A549 (cell line): ENCODE measurements around the gene CST4. TPM values are rescaled to one million over a fixed set of nuclear protein-coding genes. Genes with fewer than 3 reads are reported as not detected.
"Not testable (repeated sequence)": the region's sequence is repeated elsewhere in the genome, so short reads cannot be mapped to it uniquely, and the experiment has no call there.

Experiments used
- ATAC-seq, 2 experiments: fragments of 200-7000 bp in 1 of 2; fragments of >200 bp in 1 of 2; cut with Nextera tagmentation in 1 of 2; cut with Tn5 transposase in 1 of 2; 3 replicates each; pipeline versions ENCODE4 v1.8.0 to v1.9.1; 2018 to 2020; ENCODE audit warnings: mild to moderate bottlenecking in 1 of 2, moderate library complexity in 1 of 2
- CTCF ChIA-PET: fragments of 300-600 bp; sonication (Branson Sonifier 250); formaldehyde crosslinking; extraction: SDS; loops from one replicate; lab custom pipeline; 2021; ENCODE audit warnings: antibody characterized with exemption, inconsistent platforms; lab: Yijun Ruan, JAX
- POLR2A ChIA-PET: fragments of 350-600 bp; formaldehyde crosslinking; extraction: SDS; loops from one replicate; lab custom pipeline; 2021; ENCODE audit warnings: antibody characterized with exemption, inconsistent platforms; lab: Yijun Ruan, JAX
- DNase-seq, 2 experiments: peaks; one replicate each; pipeline versions ENCODE4 v3.0.0 to v3.0.0-alpha.2; 2011 to 2016; ENCODE audit warnings: low read depth in 1 of 2, low spot score in 1 of 2
- FAIRE-seq: peaks from 2 replicates; lab custom pipeline; 2011; peaks lifted over from hg19 to GRCh38; lab: Jason Lieb, UNC
- H3K27ac ChIP-seq, 2 experiments: fragments of >200 bp; sonication (Bioruptor Twin); formaldehyde crosslinking; 3 replicates each; pipeline ENCODE4 v1.5.1; 2016 to 2017
- H3K4me1 ChIP-seq: fragments of >200 bp; sonication (Bioruptor Twin); formaldehyde crosslinking; 3 replicates; pipeline ENCODE4 v1.6.1; 2016
- H3K4me2 ChIP-seq: fragments of >200 bp; sonication (Bioruptor Twin); formaldehyde crosslinking; 3 replicates; pipeline ENCODE4 v1.6.1; 2016
- H3K4me3 ChIP-seq: fragments of >200 bp; sonication (Bioruptor Twin); formaldehyde crosslinking; 3 replicates; pipeline ENCODE4 v1.5.1; 2016
- H3K9me3 ChIP-seq: fragments of >200 bp; sonication (Bioruptor Twin); formaldehyde crosslinking; 3 replicates; pipeline ENCODE4 v1.6.1; 2016
- ATOH8 ChIP-seq: fragments of 250-450 bp; sonication (Bioruptor Pico); IDR thresholded peaks from 2 replicates; pipeline ENCODE4 v1.5.0; 2020; ENCODE audit warnings: low read depth, mild to moderate bottlenecking, moderate library complexity
- BHLHE40 ChIP-seq: IDR thresholded peaks from 2 replicates; pipeline ENCODE4 v1.6.1; 2012; ENCODE audit warnings: low read depth, low read length, inconsistent platforms
- CBX8 ChIP-seq: fragments of 200-600 bp; sonication (generic); IDR thresholded peaks from 2 replicates; pipeline ENCODE4 v1.6.1; 2016
- CTCF ChIP-seq: fragments of >200 bp; sonication (Bioruptor Twin); formaldehyde crosslinking; IDR thresholded peaks from 3 replicates; pipeline ENCODE4 v1.5.1; 2016
- EHF ChIP-seq: fragments of 250-450 bp; sonication (Bioruptor Pico); IDR thresholded peaks from 2 replicates; pipeline ENCODE4 v1.5.0; 2020; ENCODE audit warnings: mild to moderate bottlenecking
- EHMT2 ChIP-seq: fragments of 200-600 bp; sonication (generic); IDR thresholded peaks from 2 replicates; pipeline ENCODE4 v1.6.1; 2016; ENCODE audit warnings: antibody characterized with exemption, low read depth, mild to moderate bottlenecking, moderate library complexity
- FOSL2 ChIP-seq, 2 experiments: fragments of 450-650 bp in 1 of 2; fragments of >200 bp in 1 of 2; sonication (Bioruptor Twin) in 1 of 2; formaldehyde crosslinking; IDR thresholded peaks; 2 replicates each; pipeline versions ENCODE4 v1.5.0 to v1.6.1; 2016 to 2020; ENCODE audit warnings: mild to moderate bottlenecking in 1 of 2, moderate library complexity in 1 of 2
- FOXS1 ChIP-seq: fragments of 250-450 bp; sonication (Bioruptor Pico); IDR thresholded peaks from 2 replicates; pipeline ENCODE4 v1.5.0; 2020; ENCODE audit warnings: mild to moderate bottlenecking, moderate library complexity
- HEYL ChIP-seq: fragments of 250-450 bp; sonication (Bioruptor Pico); IDR thresholded peaks from 2 replicates; pipeline ENCODE4 v1.8.0; 2021; ENCODE audit warnings: mild to moderate bottlenecking, moderate library complexity
- HMGXB4 ChIP-seq: fragments of 250-450 bp; sonication (Bioruptor Pico); IDR thresholded peaks from 2 replicates; pipeline ENCODE4 v1.5.0; 2021; ENCODE audit warnings: mild to moderate bottlenecking, moderate library complexity, borderline replicate concordance
- HOXA7 ChIP-seq: fragments of 250-450 bp; sonication (Bioruptor Pico); IDR thresholded peaks from 2 replicates; pipeline ENCODE4 v1.5.0; 2020; ENCODE audit warnings: mild to moderate bottlenecking, moderate library complexity
- JUN ChIP-seq, 2 experiments: fragments of >200 bp; sonication (Bioruptor Twin); formaldehyde crosslinking; IDR thresholded peaks; 2 replicates in 1 of 2; 3 replicates in 1 of 2; pipeline ENCODE4 v1.6.1; 2016 to 2017
- KDM1A ChIP-seq: fragments of 200-600 bp; sonication (generic); IDR thresholded peaks from 2 replicates; pipeline ENCODE4 v1.6.1; 2016; ENCODE audit warnings: low read depth, mild to moderate bottlenecking
- MAX ChIP-seq: IDR thresholded peaks from 2 replicates; pipeline ENCODE4 v1.6.1; 2012
- NFE2L2 ChIP-seq: fragments of 150-350 bp; conservative IDR thresholded peaks from 2 replicates; pipeline ENCODE4 v1.6.1; 2014; ENCODE audit warnings: low read length
- NPAS2 ChIP-seq: fragments of 250-450 bp; sonication (Bioruptor Pico); IDR thresholded peaks from 2 replicates; pipeline ENCODE4 v1.8.0; 2022; ENCODE audit warnings: mild to moderate bottlenecking, moderate library complexity, borderline replicate concordance
- PBX3 ChIP-seq: IDR thresholded peaks from 2 replicates; pipeline ENCODE4 v1.6.1; 2012
- RARB ChIP-seq: fragments of 250-450 bp; sonication (Bioruptor Pico); IDR thresholded peaks from 2 replicates; pipeline ENCODE4 v1.8.0; 2021; ENCODE audit warnings: mild to moderate bottlenecking, moderate library complexity
- RFX5 ChIP-seq: fragments of 450-650 bp; IDR thresholded peaks from 2 replicates; pipeline ENCODE4 v1.7.1; 2014; ENCODE audit warnings: antibody characterized with exemption, mild to moderate bottlenecking, moderate library complexity
- RNF2 ChIP-seq: fragments of 200-600 bp; sonication (generic); IDR thresholded peaks from 2 replicates; pipeline ENCODE4 v1.6.1; 2016; ENCODE audit warnings: low read depth, mild to moderate bottlenecking, antibody characterized with exemption, moderate library complexity, borderline replicate concordance
- SMC3 ChIP-seq: fragments of >200 bp; sonication (Bioruptor Twin); formaldehyde crosslinking; IDR thresholded peaks from 3 replicates; pipeline ENCODE4 v1.6.1; 2018; ENCODE audit warnings: inconsistent platforms
- SREBF2 ChIP-seq: fragments of 450-650 bp; IDR thresholded peaks from 2 replicates; pipeline ENCODE4 v1.6.1; 2014; ENCODE audit warnings: mild to moderate bottlenecking, moderate library complexity
- TP53 ChIP-seq: fragments of 250-450 bp; sonication (Bioruptor Pico); IDR thresholded peaks from 2 replicates; pipeline ENCODE4 v1.5.0; 2021; ENCODE audit warnings: mild to moderate bottlenecking, moderate library complexity
- ZC3H11A ChIP-seq: fragments of 450-650 bp; IDR thresholded peaks from 2 replicates; pipeline ENCODE4 v1.6.1; 2014; ENCODE audit warnings: antibody characterized with exemption, mild to moderate bottlenecking
- ZNF302 ChIP-seq: fragments of 250-450 bp; sonication (Bioruptor Pico); IDR thresholded peaks from 2 replicates; pipeline ENCODE4 v1.9.0; 2021; ENCODE audit warnings: inconsistent platforms, mild to moderate bottlenecking, moderate library complexity
- ZSCAN20 ChIP-seq: fragments of 250-450 bp; sonication (Bioruptor Pico); IDR thresholded peaks from 2 replicates; pipeline ENCODE4 v1.8.0; 2022; ENCODE audit warnings: mild to moderate bottlenecking, moderate library complexity
- WGBS: methylation state at CpG from one replicate; pipeline ENCODE4 v1.1.6; 2017; ENCODE audit errors: missing lambda C conversion rate; 5-methylcytosine and 5-hydroxymethylcytosine counted together
- polyA plus RNA-seq, 4 experiments: library from polyadenylated mRNA; depleted of rRNA in 3 of 4; stranded (reverse); fragments of >200 nt; fragmentation: RNase III in 1 of 4; extraction: RNeasy Plus Mini Kit Qiagen cat#74134 plus additional on column Dnase treatment in 1 of 4; gene quantifications; 2 replicates in 3 of 4; 3 replicates in 1 of 4; pipeline ENCODE4 v1.2.3, GENCODE V29; 2011 to 2017

The CST4 gene
- polyA plus RNA-seq, 2 of the 4 experiments (the other 2 are of a cell fraction) = not detected

GRCh38 chr20:23692725-23693619 is 4.1 kb upstream of the CST4 start:
- WGBS = 34% methylated on average over 10 of the region's 10 CpGs
- peak in 1 of 2 experiments; percentile 10 for DNase-seq
- H3K27ac ChIP-seq; H3K4me1 ChIP-seq; H3K9me3 ChIP-seq; POLR2A ChIA-PET; H3K4me3 ChIP-seq; H3K4me2 ChIP-seq; TF ChIP-seq FOSL2 (IDR thresholded peaks at IDR 0.05): not testable (repeated sequence)
- TF ChIP-seq FOSL2 (CRISPR knock-in tag; IDR thresholded peaks at IDR 0.05) = peak; percentile 32; the same call in 1 of the 2 replicates
- peak; percentile 49 to 60; a peak in 4 of 6 replicates for ATAC-seq
- CTCF ChIA-PET = interaction anchor here (0.7 kb wide), 1 partner anchor 24 kb away, joined by 3 read pairs; no protein-coding TSS in a partner anchor
- peak; percentile 28 for FAIRE-seq

- H3K4me1 ChIP-seq = no peaks in the 10 kb centered on the region
Measured at GRCh38 chr20:23691675-23692074, 2.8 kb upstream of the CST4 start.

GRCh38 chr20:23690581-23690980 is 1.7 kb upstream of the CST4 start:
- DNase-seq = no peak
- no peaks in the 10 kb centered on the region for H3K9me3 ChIP-seq
- CTCF ChIA-PET = interaction anchor here (1.5 kb wide), 1 partner anchor 23 kb away, joined by 6 read pairs; no protein-coding TSS in a partner anchor
- H3K4me1 ChIP-seq = no peaks in the 10 kb centered on the region
- no peak for TF ChIP-seq EHMT2
- TF ChIP-seq ATOH8 (CRISPR knock-in tag) = no peak
- no peak for TF ChIP-seq NFE2L2
- TF ChIP-seq SMC3 = no peak
- TF ChIP-seq FOXS1 = no peak
- no peak for TF ChIP-seq RARB
- no peak for TF ChIP-seq CBX8
- TF ChIP-seq TP53 (CRISPR knock-in tag) = no peak
- no peak for TF ChIP-seq KDM1A
- no peak for TF ChIP-seq ZNF302 (CRISPR knock-in tag)
- no peak for TF ChIP-seq PBX3
- TF ChIP-seq RFX5 = no peak
- no peak for TF ChIP-seq CTCF
- no peak for TF ChIP-seq ZC3H11A
- TF ChIP-seq JUN (IDR thresholded peaks at IDR 0.05) = no peak
- TF ChIP-seq HMGXB4 (CRISPR knock-in tag) = no peak
- TF ChIP-seq MAX = no peak
- no peak for TF ChIP-seq ZSCAN20
- TF ChIP-seq, all 56 proteins: peak for 0
- WGBS = 76% methylated on average over 7 of the region's 8 CpGs
- POLR2A ChIA-PET = no interaction called here
- H3K4me3 ChIP-seq = no peak overlapping the region
- FAIRE-seq (no peak), ATAC-seq (no peak)
- no peak overlapping the region for H3K4me2 ChIP-seq
- H3K27ac ChIP-seq = no peak overlapping the region

More at GRCh38 chr20:23691675-23692074, 2.8 kb upstream of the CST4 start:
- H3K27ac ChIP-seq = no peak overlapping the region
- CTCF ChIA-PET = interaction anchor here (1.5 kb wide), 1 partner anchor 24 kb away, joined by 6 read pairs; no protein-coding TSS in a partner anchor
- POLR2A ChIA-PET = no interaction called here
- FAIRE-seq (no peak), DNase-seq (no peak), ATAC-seq (no peak)
- TF ChIP-seq RNF2 = no peak
- TF ChIP-seq BHLHE40 = no peak
- no peak for TF ChIP-seq SREBF2
- no peak for TF ChIP-seq HEYL (CRISPR knock-in tag)
- no peak for TF ChIP-seq HOXA7
- TF ChIP-seq EHF (CRISPR knock-in tag) = no peak
- TF ChIP-seq TP53 (CRISPR knock-in tag) = no peak
- no peak for TF ChIP-seq NPAS2 (CRISPR knock-in tag)
- no peak overlapping the region for H3K4me3 ChIP-seq
- H3K9me3 ChIP-seq = no peaks in the 10 kb centered on the region
- 73% methylated on average over 3 of the region's 3 CpGs for WGBS
- H3K4me2 ChIP-seq = no peak overlapping the region
